Measurements from ENCODE around the gene ARHGEF12.

ARHGEF12 gene

GRCh38 chr11:120308081-120308480 lies 28.1 kb upstream of the ARHGEF12 start:
- Histone ChIP-seq H3K36me3 (no peaks in the 10 kb centered on the region), H3K4me3 (ENCODE audit: low read depth in 1 of 2, low read length in 1 of 2) (no peak overlapping the region)

GRCh38 chr11:120310870-120311269 lies 25.3 kb upstream of the ARHGEF12 start:
- Histone ChIP-seq H3K27ac (no peak overlapping the region), H3K9me3 (no peaks in the 10 kb centered on the region), H3K4me3 (ENCODE audit: low read depth in 1 of 2, low read length in 1 of 2) (no peak overlapping the region), H3K27me3 (peaks cover 59% of the 10 kb centered on the region), H3K36me3 (no peaks in the 10 kb centered on the region), H3K4me1 (ENCODE audit: control insufficient read depth in 1 of 2, insufficient read depth in 1 of 2, low read depth in 1 of 2, low read length in 1 of 2) (no peaks in the 10 kb centered on the region)
- no peak for TF ChIP-seq CTCF (IDR thresholded peaks at IDR 0.05)

More at GRCh38 chr11:120308081-120308480, 28.1 kb upstream of the ARHGEF12 start:
- Histone ChIP-seq H3K4me1 (ENCODE audit: control insufficient read depth in 1 of 2, insufficient read depth in 1 of 2, low read depth in 1 of 2, low read length in 1 of 2) (no peaks in the 10 kb centered on the region), H3K27ac (no peak overlapping the region), H3K27me3 (peaks cover 52% of the 10 kb centered on the region), H3K9me3 (no peaks in the 10 kb centered on the region)
- no peak for TF ChIP-seq CTCF (IDR thresholded peaks at IDR 0.05)

- H3K27me3 ChIP-seq: peaks cover 79% of the 10 kb centered on the region
- H3K36me3 ChIP-seq: no peaks in the 10 kb centered on the region
- no peaks in the 10 kb centered on the region for H3K4me1 ChIP-seq (ENCODE audit: control insufficient read depth in 1 of 2, insufficient read depth in 1 of 2, low read depth in 1 of 2, low read length in 1 of 2)
- no peak overlapping the region for H3K4me3 ChIP-seq (ENCODE audit: low read depth in 1 of 2, low read length in 1 of 2)
- H3K27ac ChIP-seq: no peak overlapping the region
- TF ChIP-seq CTCF (IDR thresholded peaks at IDR 0.05): no peak
- H3K9me3 ChIP-seq: no peaks in the 10 kb centered on the region
Observed at GRCh38 chr11:120314861-120315260, 21.4 kb upstream of the ARHGEF12 start.

GRCh38 chr11:120316880-120317688 lies 19.1 kb upstream of the ARHGEF12 start:
- Histone ChIP-seq H3K27me3 (peaks cover 77% of the 10 kb centered on the region), H3K36me3 (no peaks in the 10 kb centered on the region), H3K9me3 (no peaks in the 10 kb centered on the region), H3K27ac (no peak overlapping the region), H3K4me3 (ENCODE audit: low read depth in 1 of 2, low read length in 1 of 2) (no peak overlapping the region), H3K4me1 (ENCODE audit: control insufficient read depth in 1 of 2, insufficient read depth in 1 of 2, low read depth in 1 of 2, low read length in 1 of 2) (no peaks in the 10 kb centered on the region)
- no peak for TF ChIP-seq CTCF (IDR thresholded peaks at IDR 0.05)

- peaks cover 81% of the 10 kb centered on the region for H3K27me3 ChIP-seq
Observed at GRCh38 chr11:120317689-120318480, 18.3 kb upstream of the ARHGEF12 start.

More at GRCh38 chr11:120317689-120318480, 18.3 kb upstream of the ARHGEF12 start:
- TF ChIP-seq CTCF (IDR thresholded peaks at IDR 0.05): no peak
- Histone ChIP-seq H3K4me1 (ENCODE audit: control insufficient read depth in 1 of 2, insufficient read depth in 1 of 2, low read depth in 1 of 2, low read length in 1 of 2) (no peaks in the 10 kb centered on the region), H3K36me3 (no peaks in the 10 kb centered on the region), H3K27ac (no peak overlapping the region), H3K4me3 (ENCODE audit: low read depth in 1 of 2, low read length in 1 of 2) (no peak overlapping the region), H3K9me3 (no peaks in the 10 kb centered on the region)
